Mesothelial cell of epicardium (in vitro differentiated cells): ENCODE measurements around the gene MRPL37. TPM values are rescaled to one million over a fixed set of nuclear protein-coding genes. Genes with fewer than 3 reads are reported as not detected.

ENCODE experiments used
- DNase-seq, 2 experiments: peaks; one replicate each; pipeline ENCODE4 v3.0.0; 2021; ENCODE audit warnings: low spot score in 2 of 2; ENCODE audit not compliant: unreplicated experiment in 2 of 2
- H3K27ac Mint-ChIP-seq: 2 replicates; pipeline ENCODE4 v1.8.0; 2021; ENCODE audit warnings: mixed read lengths
- H3K27me3 Mint-ChIP-seq: 2 replicates; pipeline ENCODE4 v1.8.0; 2021; ENCODE audit warnings: low read depth, mixed read lengths
- H3K36me3 Mint-ChIP-seq: 2 replicates; pipeline ENCODE4 v1.8.0; 2021; ENCODE audit warnings: mixed read lengths
- H3K4me1 Mint-ChIP-seq: 2 replicates; pipeline ENCODE4 v1.8.0; 2021; ENCODE audit warnings: mixed read lengths
- H3K4me3 Mint-ChIP-seq: 2 replicates; pipeline ENCODE4 v1.8.0; 2021; ENCODE audit warnings: mild to moderate bottlenecking, moderate library complexity, mixed read lengths
- H3K9me3 Mint-ChIP-seq: 2 replicates; pipeline ENCODE4 v1.8.0; 2021; ENCODE audit warnings: mixed read lengths
- CTCF ChIP-seq: fragments of 200-600 bp; sonication (generic); IDR thresholded peaks from one replicate; pipeline ENCODE4 v1.5.0; 2021; ENCODE audit warnings: antibody characterized with exemption; ENCODE audit not compliant: unreplicated experiment
- total RNA-seq: library from RNA; stranded (reverse); gene quantifications from 3 replicates; pipeline ENCODE4 v1.2.1, GENCODE V29; 2021

The MRPL37 gene
- total RNA-seq, 1 donor from 2014 or later: 56.9 TPM

- DNase-seq: no peak
- Mint-ChIP-seq H3K4me1 (peaks cover 11% of the 10 kb centered on the region), H3K4me3 (no peak overlapping the region), H3K27ac (peak overlapping the region; percentile 12), H3K36me3 (no peaks in the 10 kb centered on the region), H3K9me3 (no peaks in the 10 kb centered on the region), H3K27me3 (no peaks in the 10 kb centered on the region)
- TF ChIP-seq CTCF: no peak
Measured at GRCh38 chr1:54263601-54264226, 63.7 kb downstream of the MRPL37 start.

- Mint-ChIP-seq H3K9me3 (no peaks in the 10 kb centered on the region), H3K4me3 (no peak overlapping the region), H3K27ac (no peak overlapping the region), H3K4me1 (peaks cover 19% of the 10 kb centered on the region), H3K27me3 (no peaks in the 10 kb centered on the region), H3K36me3 (no peaks in the 10 kb centered on the region)
- no peak for DNase-seq
- no peak for TF ChIP-seq CTCF
Measured at GRCh38 chr1:54265126-54265525, 65.2 kb downstream of the MRPL37 start.

GRCh38 chr1:54265659-54266058 is 65.7 kb downstream of the MRPL37 start:
- H3K36me3 Mint-ChIP-seq: no peaks in the 10 kb centered on the region
- H3K9me3 Mint-ChIP-seq: no peaks in the 10 kb centered on the region
- no peak overlapping the region for H3K27ac Mint-ChIP-seq
- TF ChIP-seq CTCF: no peak
- no peak overlapping the region for H3K4me3 Mint-ChIP-seq
- no peak for DNase-seq
- H3K27me3 Mint-ChIP-seq: no peaks in the 10 kb centered on the region
- peaks cover 16% of the 10 kb centered on the region for H3K4me1 Mint-ChIP-seq

GRCh38 chr1:54266195-54266594 is 66.2 kb downstream of the MRPL37 start:
- H3K36me3 Mint-ChIP-seq: no peaks in the 10 kb centered on the region
- no peak overlapping the region for H3K4me3 Mint-ChIP-seq
- no peak for DNase-seq
- no peaks in the 10 kb centered on the region for H3K27me3 Mint-ChIP-seq
- no peak for TF ChIP-seq CTCF
- H3K9me3 Mint-ChIP-seq: no peaks in the 10 kb centered on the region
- H3K27ac Mint-ChIP-seq: no peak overlapping the region
- H3K4me1 Mint-ChIP-seq: peaks cover 14% of the 10 kb centered on the region

GRCh38 chr1:54266908-54267307 is 66.9 kb downstream of the MRPL37 start:
- Mint-ChIP-seq H3K4me3 (no peak overlapping the region), H3K27ac (peak overlapping the region; percentile 36), H3K4me1 (peaks cover 14% of the 10 kb centered on the region), H3K27me3 (no peaks in the 10 kb centered on the region), H3K36me3 (no peaks in the 10 kb centered on the region), H3K9me3 (no peaks in the 10 kb centered on the region)
- no peak for DNase-seq
- TF ChIP-seq CTCF: no peak

Other genes starting within 250 kb of the MRPL37 start
- gene LDLRAD1, start 182.0 kb upstream of the MRPL37 start, total RNA-seq: not detected in 3 replicates
- 211 to 225 TPM (median 223 TPM) in 3 replicates for gene TMEM59, start 147.0 kb upstream of the MRPL37 start, total RNA-seq
- gene TCEANC2, start 146.6 kb upstream of the MRPL37 start, total RNA-seq: 6.8 to 9.2 TPM (median 7.8 TPM) in 3 replicates
- not detected in 3 replicates for gene CDCP2, start 47.2 kb upstream of the MRPL37 start, total RNA-seq
- 8.5 to 10.4 TPM (median 10.3 TPM) in 3 replicates for gene CYB5RL, start 137 bp upstream of the MRPL37 start, total RNA-seq
- gene SSBP3, start 206.2 kb downstream of the MRPL37 start, total RNA-seq: 171 to 188 TPM (median 172 TPM) in 3 replicates